H9 (cell line): ENCODE results near the gene TNFRSF18. TPM values are rescaled to one million over a fixed set of nuclear protein-coding genes. Genes with fewer than 3 reads are reported as not detected.

Experiments
- DNase-seq: peaks from one replicate; pipeline ENCODE4 v3.0.0-alpha.2; 2017
- H2AFZ ChIP-seq: one replicate; pipeline ENCODE4 v1.6.1; 2013; ENCODE audit warnings: mild to moderate bottlenecking, low read length, control low read depth, moderate library complexity
- H2AK5ac ChIP-seq: 2 replicates; pipeline ENCODE4 v1.6.1; 2013; ENCODE audit warnings: low read length, control low read depth, mixed read lengths; ENCODE audit not compliant: insufficient read length
- H2BK120ac ChIP-seq: one replicate; pipeline ENCODE4 v1.6.1; 2013; ENCODE audit warnings: low read depth, mild to moderate bottlenecking, low read length, control low read depth, inconsistent platforms; ENCODE audit not compliant: poor library complexity, severe bottlenecking
- H2BK12ac ChIP-seq: 2 replicates; pipeline ENCODE4 v1.6.1; 2013; ENCODE audit warnings: low read length, control low read depth, mixed read lengths, low read depth; ENCODE audit not compliant: insufficient read length
- H2BK15ac ChIP-seq: 2 replicates; pipeline ENCODE4 v1.6.1; 2013; ENCODE audit warnings: low read depth, low read length, control low read depth
- H2BK20ac ChIP-seq: one replicate; pipeline ENCODE4 v1.6.1; 2013; ENCODE audit warnings: low read depth, mild to moderate bottlenecking, low read length, control low read depth, inconsistent platforms; ENCODE audit not compliant: poor library complexity, severe bottlenecking
- H2BK5ac ChIP-seq: 2 replicates; pipeline ENCODE4 v1.6.1; 2013; ENCODE audit warnings: low read length, control low read depth, mixed read lengths; ENCODE audit not compliant: insufficient read length
- H3K14ac ChIP-seq: 2 replicates; pipeline ENCODE4 v1.6.1; 2013; ENCODE audit warnings: low read length, control low read depth; ENCODE audit not compliant: insufficient read depth
- H3K18ac ChIP-seq: 2 replicates; pipeline ENCODE4 v1.6.1; 2013; ENCODE audit warnings: low read depth, mild to moderate bottlenecking, mixed read lengths, low read length, control low read depth; ENCODE audit not compliant: insufficient read length
- H3K23ac ChIP-seq: 2 replicates; pipeline ENCODE4 v1.6.1; 2013; ENCODE audit warnings: low read length, control low read depth, mixed read lengths, low read depth; ENCODE audit not compliant: insufficient read length
- H3K23me2 ChIP-seq: 2 replicates; pipeline ENCODE4 v1.6.1; 2013; ENCODE audit warnings: low read depth, mild to moderate bottlenecking, mixed read lengths, low read length, control low read depth; ENCODE audit not compliant: insufficient read length, poor library complexity, severe bottlenecking
- H3K27ac ChIP-seq: 2 replicates; pipeline ENCODE4 v1.5.1; 2013; ENCODE audit warnings: low read length, control low read depth, mixed read lengths, low read depth; ENCODE audit not compliant: insufficient read length
- H3K27me3 ChIP-seq: 2 replicates; pipeline ENCODE4 v1.6.1; 2013; ENCODE audit warnings: low read length, control low read depth, inconsistent platforms; ENCODE audit not compliant: insufficient read depth
- H3K4ac ChIP-seq: 2 replicates; pipeline ENCODE4 v1.6.1; 2013; ENCODE audit warnings: low read depth, mild to moderate bottlenecking, control low read depth, inconsistent platforms, low read length, moderate library complexity
- H3K4me1 ChIP-seq: 2 replicates; pipeline ENCODE4 v1.6.1; 2013; ENCODE audit warnings: low read length, control low read depth, inconsistent platforms; ENCODE audit not compliant: insufficient read depth
- H3K4me2 ChIP-seq: 2 replicates; pipeline ENCODE4 v1.6.1; 2013; ENCODE audit warnings: low read length, control low read depth, mixed read lengths; ENCODE audit not compliant: insufficient read length, insufficient read depth
- H3K56ac ChIP-seq: 2 replicates; pipeline ENCODE4 v1.6.1; 2013; ENCODE audit warnings: low read depth, mild to moderate bottlenecking, mixed read lengths, low read length, control low read depth; ENCODE audit not compliant: insufficient read length
- H3K79me1 ChIP-seq: 2 replicates; pipeline ENCODE4 v1.6.1; 2013; ENCODE audit warnings: low read depth, mild to moderate bottlenecking, moderate library complexity, low read length, control low read depth, inconsistent platforms; ENCODE audit not compliant: insufficient read depth, poor library complexity, severe bottlenecking
- H3K79me2 ChIP-seq: 2 replicates; pipeline ENCODE4 v1.6.1; 2013; ENCODE audit warnings: low read length, control low read depth, inconsistent platforms; ENCODE audit not compliant: insufficient read depth
- H3K9ac ChIP-seq: 2 replicates; pipeline ENCODE4 v1.6.1; 2013; ENCODE audit warnings: low read length, control low read depth, mixed read lengths; ENCODE audit not compliant: insufficient read length; ENCODE audit errors: extremely low read depth
- H3K9me3 ChIP-seq: one replicate; pipeline ENCODE4 v1.6.1; 2013; ENCODE audit warnings: low read depth, low read length, inconsistent platforms; ENCODE audit not compliant: control insufficient read depth
- H3T11ph ChIP-seq: one replicate; pipeline ENCODE4 v1.6.1; 2013; ENCODE audit warnings: mild to moderate bottlenecking, low read length, control low read depth, inconsistent platforms
- H4K20me1 ChIP-seq: one replicate; pipeline ENCODE4 v1.6.1; 2013; ENCODE audit not compliant: control insufficient read depth, insufficient read length, insufficient read depth
- H4K5ac ChIP-seq: 2 replicates; pipeline ENCODE4 v1.6.1; 2013; ENCODE audit warnings: low read depth, mild to moderate bottlenecking, mixed read lengths, low read length, control low read depth; ENCODE audit not compliant: insufficient read length
- H4K8ac ChIP-seq: replicated peaks from 2 replicates; pipeline ENCODE4 v1.6.1; 2013; ENCODE audit warnings: low read length, control low read depth, mixed read lengths, low read depth; ENCODE audit not compliant: insufficient read length
- H4K91ac ChIP-seq: 2 replicates; pipeline ENCODE4 v1.6.1; 2013; ENCODE audit warnings: low read depth, mild to moderate bottlenecking, moderate library complexity, mixed read lengths, low read length, control low read depth; ENCODE audit not compliant: insufficient read length
- H3K27ac Mint-ChIP-seq, 3 experiments: 2 replicates in 2 of 3; 3 replicates in 1 of 3; pipeline ENCODE4 v1.8.0; 2020 to 2021; ENCODE audit warnings: mixed read lengths in 3 of 3, mild to moderate bottlenecking in 1 of 3, moderate library complexity in 1 of 3
- H3K27me3 Mint-ChIP-seq: 2 replicates; pipeline ENCODE4 v1.8.0; 2021; ENCODE audit warnings: low read depth, mild to moderate bottlenecking, moderate library complexity, mixed read lengths
- H3K36me3 Mint-ChIP-seq, 3 experiments: 2 replicates in 2 of 3; 3 replicates in 1 of 3; pipeline ENCODE4 v1.8.0; 2020 to 2021; ENCODE audit warnings: low read depth in 3 of 3, mixed read lengths in 3 of 3; ENCODE audit not compliant: insufficient read depth in 1 of 3
- H3K4me1 Mint-ChIP-seq, 2 experiments: 2 replicates each; pipeline ENCODE4 v1.8.0; 2020; ENCODE audit warnings: mixed read lengths in 2 of 2
- H3K4me3 Mint-ChIP-seq, 2 experiments: 2 replicates in 1 of 2; 3 replicates in 1 of 2; pipeline ENCODE4 v1.8.0; 2020 to 2021; ENCODE audit warnings: mild to moderate bottlenecking in 2 of 2, mixed read lengths in 2 of 2, moderate library complexity in 1 of 2
- H3K9me3 Mint-ChIP-seq, 2 experiments: 2 replicates in 1 of 2; 3 replicates in 1 of 2; pipeline ENCODE4 v1.8.0; 2020; ENCODE audit warnings: mild to moderate bottlenecking in 2 of 2, mixed read lengths in 2 of 2, moderate library complexity in 1 of 2
- WGBS: extraction: QIAGEN DNeasy Blood & Tissue Kit; methylation state at CpG from one replicate; pipeline ENCODE4 v1.1.7; 2013; ENCODE audit warnings: missing lambda C conversion rate, low lambda C conversion rate, mixed read lengths; ENCODE audit not compliant: insufficient read length; ENCODE audit errors: extremely low coverage; 5-methylcytosine and 5-hydroxymethylcytosine counted together
- total RNA-seq: library from RNA; stranded (reverse); gene quantifications from 2 replicates; pipeline ENCODE4 v1.2.1, GENCODE V29; 2021
- TF ChIP-seq, protein P1 (sequence below): fragments of 200-600 bp; sonication (generic); conservative IDR thresholded peaks from 3 replicates; pipeline ENCODE4 v1.8.0; 2021; ENCODE audit warnings: antibody characterized with exemption, mild to moderate bottlenecking

The TNFRSF18 gene
- total RNA-seq, 1 experiment from 2014 or later, result 2.0 TPM

DNA sequence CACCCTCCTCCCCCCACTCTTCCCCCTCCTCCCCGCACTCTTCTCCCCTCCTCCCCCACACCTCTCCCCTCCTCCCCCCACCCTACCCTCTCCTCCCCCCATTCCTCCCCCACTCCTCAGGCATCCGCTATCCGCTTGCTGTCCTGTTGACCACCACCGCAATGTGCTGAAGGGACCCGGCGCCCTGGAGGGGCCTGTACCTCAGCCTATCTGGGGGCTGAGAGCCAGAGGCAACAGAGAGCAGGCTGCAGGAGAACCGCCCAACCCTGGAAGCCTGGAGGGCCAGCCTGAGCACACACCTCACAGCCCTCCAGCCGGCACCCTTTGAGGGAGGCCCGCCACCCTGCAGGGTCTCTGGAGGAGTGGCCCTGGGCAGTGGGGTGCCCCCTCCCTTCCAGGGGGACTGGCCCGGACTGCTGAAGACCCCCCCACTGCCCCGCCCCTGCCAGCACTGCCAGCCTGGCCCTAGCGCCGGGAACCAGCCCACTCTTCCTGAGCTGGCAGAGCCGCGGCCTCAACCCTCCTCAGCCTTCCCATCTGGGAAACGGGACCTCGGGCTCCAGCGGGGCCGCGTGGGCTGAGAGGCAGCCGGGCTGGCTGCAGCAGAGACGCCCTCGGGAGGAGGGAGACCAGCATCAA, 38.9 kb upstream of the TNFRSF18 start:
- no CpG with 5 or more reads among the region's 23 CpGs for WGBS
- Histone ChIP-seq H3K14ac (no peak overlapping the region), H4K20me1 (no peaks in the 10 kb centered on the region)

More for the DNA sequence above, 38.9 kb upstream of the TNFRSF18 start:
- no peak for DNase-seq
- H2BK15ac ChIP-seq, result no peak overlapping the region
- H3K18ac ChIP-seq, result no peak overlapping the region
- Mint-ChIP-seq H3K27ac (no peak overlapping the region), H3K4me3 (no peak overlapping the region), H3K27me3 (peaks cover 15% of the 10 kb centered on the region), H3K36me3 (no peaks in the 10 kb centered on the region), H3K9me3 (no peaks in the 10 kb centered on the region), H3K4me1 (no peaks in the 10 kb centered on the region)
- no peaks in the 10 kb centered on the region for H3K9me3 ChIP-seq
- no peak overlapping the region for H3K27ac ChIP-seq
- H3K4me2 ChIP-seq, result no peak overlapping the region
- no peak overlapping the region for H2BK20ac ChIP-seq
- no peak overlapping the region for H3K9ac ChIP-seq
- no peak overlapping the region for H2BK120ac ChIP-seq
- H2BK5ac ChIP-seq, result no peak overlapping the region
- H3K79me1 ChIP-seq, result no peaks in the 10 kb centered on the region
- H4K5ac ChIP-seq, result no peak overlapping the region
- H2BK12ac ChIP-seq, result no peak overlapping the region
- no peak overlapping the region for H3K23ac ChIP-seq
- no peak overlapping the region for H3K56ac ChIP-seq
- no peak overlapping the region for H4K91ac ChIP-seq
- H3K4ac ChIP-seq, result no peak overlapping the region
- no peaks in the 10 kb centered on the region for H3K23me2 ChIP-seq
- no peak overlapping the region for H4K8ac ChIP-seq
- H3K79me2 ChIP-seq, result no peaks in the 10 kb centered on the region
- no peak overlapping the region for H2AFZ ChIP-seq
- no peaks in the 10 kb centered on the region for H3K27me3 ChIP-seq
- no peak overlapping the region for H2AK5ac ChIP-seq
- TF ChIP-seq, protein P1, sequence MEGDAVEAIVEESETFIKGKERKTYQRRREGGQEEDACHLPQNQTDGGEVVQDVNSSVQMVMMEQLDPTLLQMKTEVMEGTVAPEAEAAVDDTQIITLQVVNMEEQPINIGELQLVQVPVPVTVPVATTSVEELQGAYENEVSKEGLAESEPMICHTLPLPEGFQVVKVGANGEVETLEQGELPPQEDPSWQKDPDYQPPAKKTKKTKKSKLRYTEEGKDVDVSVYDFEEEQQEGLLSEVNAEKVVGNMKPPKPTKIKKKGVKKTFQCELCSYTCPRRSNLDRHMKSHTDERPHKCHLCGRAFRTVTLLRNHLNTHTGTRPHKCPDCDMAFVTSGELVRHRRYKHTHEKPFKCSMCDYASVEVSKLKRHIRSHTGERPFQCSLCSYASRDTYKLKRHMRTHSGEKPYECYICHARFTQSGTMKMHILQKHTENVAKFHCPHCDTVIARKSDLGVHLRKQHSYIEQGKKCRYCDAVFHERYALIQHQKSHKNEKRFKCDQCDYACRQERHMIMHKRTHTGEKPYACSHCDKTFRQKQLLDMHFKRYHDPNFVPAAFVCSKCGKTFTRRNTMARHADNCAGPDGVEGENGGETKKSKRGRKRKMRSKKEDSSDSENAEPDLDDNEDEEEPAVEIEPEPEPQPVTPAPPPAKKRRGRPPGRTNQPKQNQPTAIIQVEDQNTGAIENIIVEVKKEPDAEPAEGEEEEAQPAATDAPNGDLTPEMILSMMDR, result no peak
- no peaks in the 10 kb centered on the region for H3K4me1 ChIP-seq
- H3T11ph ChIP-seq, result no peak overlapping the region
